H1 (cell line): ENCODE results near the gene GABRR1. TPM values are rescaled to one million over a fixed set of nuclear protein-coding genes. Genes with fewer than 3 reads are reported as not detected.

Experiments
- CTCF ChIA-PET: fragments of 300-600 bp; sonication (Branson Sonifier 250); formaldehyde crosslinking; loops from one replicate; lab custom pipeline; 2021; ENCODE audit not compliant: partially characterized antibody; lab: Charles Lee
- POLR2A ChIA-PET: fragments of 300-600 bp; sonication (Branson Sonifier 250); formaldehyde crosslinking; loops from one replicate; lab custom pipeline; 2021; ENCODE audit warnings: inconsistent platforms; ENCODE audit not compliant: partially characterized antibody; lab: Charles Lee
- DNase-seq, 2 experiments: peaks; one replicate each; pipeline versions ENCODE4 v3.0.0 to v3.0.0-alpha.2; 2010 to 2022; ENCODE audit warnings: low spot score in 2 of 2, low read depth in 1 of 2, mixed read lengths in 1 of 2
- FAIRE-seq: peaks from 2 replicates; lab custom pipeline; 2011; peaks lifted over from hg19 to GRCh38; lab: Jason Lieb, UNC
- H2AFZ ChIP-seq: 2 replicates; pipeline ENCODE4 v1.8.1; 2012; ENCODE audit warnings: low read length, inconsistent platforms
- H2AK5ac ChIP-seq: 2 replicates; pipeline ENCODE4 v1.6.1; 2013; ENCODE audit warnings: low read depth, low read length
- H2BK120ac ChIP-seq: replicated peaks from 2 replicates; pipeline ENCODE3; 2013; ENCODE audit warnings: low read depth, low read length, inconsistent platforms
- H2BK12ac ChIP-seq: 2 replicates; pipeline ENCODE4 v1.6.1; 2013; ENCODE audit warnings: low read depth, low read length
- H2BK15ac ChIP-seq: 2 replicates; pipeline ENCODE4 v1.6.1; 2013; ENCODE audit warnings: low read length
- H2BK20ac ChIP-seq: 2 replicates; pipeline ENCODE4 v1.6.1; 2013; ENCODE audit warnings: low read length
- H2BK5ac ChIP-seq: 2 replicates; pipeline ENCODE4 v1.6.1; 2013; ENCODE audit warnings: low read depth, low read length
- H3K14ac ChIP-seq: 2 replicates; pipeline ENCODE4 v1.6.1; 2013; ENCODE audit warnings: inconsistent platforms; ENCODE audit not compliant: insufficient read length
- H3K18ac ChIP-seq: 2 replicates; pipeline ENCODE4 v1.6.1; 2013; ENCODE audit warnings: low read length; ENCODE audit errors: extremely low read depth
- H3K23ac ChIP-seq: 2 replicates; pipeline ENCODE4 v1.6.1; 2013; ENCODE audit warnings: inconsistent platforms; ENCODE audit not compliant: insufficient read length
- H3K23me2 ChIP-seq: 2 replicates; pipeline ENCODE4 v1.6.1; 2013; ENCODE audit warnings: low read depth, low read length
- H3K27ac ChIP-seq: 2 replicates; pipeline ENCODE4 v1.6.1; 2011; ENCODE audit warnings: low read depth, low read length, inconsistent platforms
- H3K27me3 ChIP-seq, 4 experiments: replicated peaks in 1 of 4; 1 replicate in 1 of 4; 2 replicates in 3 of 4; pipeline versions ENCODE4 v1.6.1 to v1.8.1; 2011 to 2013; ENCODE audit warnings: low read length in 3 of 4, mild to moderate bottlenecking in 3 of 4, inconsistent platforms in 2 of 4, mixed read lengths in 2 of 4, moderate library complexity in 1 of 4; ENCODE audit not compliant: control insufficient read depth in 3 of 4, insufficient read depth in 3 of 4; ENCODE audit errors: extremely low read depth in 1 of 4
- H3K36me3 ChIP-seq, 4 experiments: 2 replicates each; pipeline versions ENCODE4 v1.6.1 to v1.8.1; 2011 to 2013; ENCODE audit warnings: mild to moderate bottlenecking in 4 of 4, low read length in 3 of 4, moderate library complexity in 2 of 4, control low read depth in 1 of 4, inconsistent platforms in 1 of 4; ENCODE audit not compliant: insufficient read depth in 4 of 4, control insufficient read depth in 2 of 4
- H3K4ac ChIP-seq: replicated peaks from 2 replicates; pipeline ENCODE3; 2013; ENCODE audit warnings: low read length, low read depth, mixed read lengths, inconsistent platforms; ENCODE audit not compliant: insufficient read length
- H3K4me1 ChIP-seq, 4 experiments: replicated peaks in 1 of 4; 1 replicate in 1 of 4; 2 replicates in 3 of 4; pipeline versions ENCODE4 v1.6.1 to v1.8.1; 2011 to 2013; ENCODE audit warnings: low read length in 3 of 4, inconsistent platforms in 2 of 4, mixed read lengths in 1 of 4; ENCODE audit not compliant: insufficient read depth in 4 of 4, control insufficient read depth in 3 of 4
- H3K4me2 ChIP-seq, 2 experiments: 2 replicates each; pipeline versions ENCODE4 v1.6.1 to v1.8.1; 2011 to 2013; ENCODE audit warnings: low read depth in 2 of 2, low read length in 2 of 2, control low read depth in 1 of 2, inconsistent platforms in 1 of 2, mild to moderate bottlenecking in 1 of 2; ENCODE audit not compliant: insufficient read depth in 1 of 2
- H3K4me3 ChIP-seq, 4 experiments: fragments of 200-600, 300-600 bp in 1 of 4; sonication (generic), shearing (Covaris generic), sonication (Bioruptor Twin) in 1 of 4; 2 replicates each; pipeline versions ENCODE4 v1.5.1 to v1.8.1; 2011 to 2016; ENCODE audit warnings: low read length in 4 of 4, low read depth in 3 of 4, control low read depth in 2 of 4, inconsistent platforms in 2 of 4, mild to moderate bottlenecking in 2 of 4, mixed read lengths in 1 of 4, moderate library complexity in 1 of 4; ENCODE audit not compliant: insufficient read depth in 2 of 4; ENCODE audit errors: extremely low read depth in 1 of 4
- H3K56ac ChIP-seq: replicated peaks from 2 replicates; pipeline ENCODE3; 2013; ENCODE audit warnings: low read depth, mild to moderate bottlenecking, mixed read lengths, low read length, inconsistent platforms; ENCODE audit not compliant: insufficient read length
- H3K79me1 ChIP-seq: 2 replicates; pipeline ENCODE4 v1.6.1; 2013; ENCODE audit warnings: low read depth, low read length, control low read depth
- H3K79me2 ChIP-seq, 2 experiments: 2 replicates each; pipeline versions ENCODE4 v1.6.1 to v1.8.1; 2012 to 2013; ENCODE audit warnings: low read length in 2 of 2, mild to moderate bottlenecking in 2 of 2, inconsistent platforms in 1 of 2; ENCODE audit not compliant: insufficient read depth in 2 of 2, control insufficient read depth in 1 of 2
- H3K9ac ChIP-seq, 4 experiments: replicated peaks in 1 of 4; 1 replicate in 1 of 4; 2 replicates in 3 of 4; pipeline versions ENCODE4 v1.6.1 to v1.8.1; 2011 to 2013; ENCODE audit warnings: low read depth in 3 of 4, low read length in 3 of 4, control low read depth in 2 of 4, mild to moderate bottlenecking in 2 of 4, moderate library complexity in 2 of 4, inconsistent platforms in 1 of 4; ENCODE audit errors: extremely low read depth in 1 of 4
- H3K9me3 ChIP-seq, 2 experiments: 2 replicates each; pipeline versions ENCODE4 v1.6.1 to v1.8.1; 2012 to 2013; ENCODE audit warnings: mild to moderate bottlenecking in 2 of 2, moderate library complexity in 2 of 2, control low read depth in 1 of 2, inconsistent platforms in 1 of 2, low read depth in 1 of 2, low read length in 1 of 2, mixed read lengths in 1 of 2; ENCODE audit not compliant: insufficient read depth in 2 of 2
- H4K20me1 ChIP-seq, 2 experiments: replicated peaks in 1 of 2; 2 replicates each; pipeline versions ENCODE3 to v1.8.1; 2011 to 2013; ENCODE audit warnings: inconsistent platforms in 2 of 2, low read length in 2 of 2, mild to moderate bottlenecking in 1 of 2; ENCODE audit not compliant: insufficient read depth in 2 of 2, control insufficient read depth in 1 of 2
- H4K5ac ChIP-seq: 2 replicates; pipeline ENCODE4 v1.6.1; 2013; ENCODE audit warnings: low read length, low read depth, mixed read lengths, inconsistent platforms; ENCODE audit not compliant: insufficient read length
- H4K8ac ChIP-seq: 2 replicates; pipeline ENCODE4 v1.8.0; 2013; ENCODE audit warnings: mild to moderate bottlenecking, moderate library complexity, low read length, inconsistent platforms; ENCODE audit not compliant: insufficient read depth; ENCODE audit errors: extremely low read depth
- H4K91ac ChIP-seq: replicated peaks from 2 replicates; pipeline ENCODE3; 2013; ENCODE audit warnings: low read length, mixed read lengths, inconsistent platforms; ENCODE audit not compliant: insufficient read length
- BRCA1 ChIP-seq: IDR thresholded peaks from 2 replicates; pipeline ENCODE4 v1.6.1; 2012; ENCODE audit warnings: low read depth, low read length, improper control_type of control experiment
- HDAC6 ChIP-seq: IDR thresholded peaks from one replicate; pipeline ENCODE4 v1.7.1; 2012; ENCODE audit warnings: low read depth, mild to moderate bottlenecking, inconsistent platforms, low read length, moderate library complexity
- WGBS, 2 experiments: shearing (Covaris generic) in 1 of 2; methylation state at CpG; one replicate each; pipeline versions ENCODE4 v1.1.6 to v1.1.7; 2013 to 2015; ENCODE audit warnings: low lambda C conversion rate in 2 of 2, mixed read lengths in 2 of 2, inconsistent platforms in 1 of 2, low coverage in 1 of 2, missing lambda C conversion rate in 1 of 2; ENCODE audit not compliant: insufficient replicate concordance in 2 of 2, insufficient coverage in 1 of 2, insufficient read length in 1 of 2; ENCODE audit errors: extremely low coverage in 1 of 2, missing lambda C conversion rate in 1 of 2; 5-methylcytosine and 5-hydroxymethylcytosine counted together
- polyA plus RNA-seq, 7 experiments: library from polyadenylated mRNA; depleted of rRNA in 3 of 7; stranded (reverse) in 5 of 7; unstranded in 2 of 7; fragments of >200 nt in 5 of 7; fragments of 200-250 nt in 2 of 7; gene quantifications; 1 replicate in 5 of 7; 2 replicates in 1 of 7; 4 replicates in 1 of 7; pipeline versions ENCODE4 v1.2.1 to v1.2.3, GENCODE V29; 2011 to 2013; ENCODE audit warnings: missing spikeins in 2 of 7, mixed read lengths in 2 of 7
- total RNA-seq: library from RNA; stranded (reverse); fragmentation: NEBNext Ultra II Directional; extraction: Animal tissue kit (Norgen Biotek cat#: 25700); gene quantifications from 2 replicates; pipeline ENCODE4 v1.2.1, GENCODE V29; 2021

GABRR1 gene
- total and polyA plus RNA-seq, 2 of the 8 experiments (the other 6 are each of a cell fraction or from before 2014, with no cell fraction given), result 0.60 to 0.63 TPM

- H4K20me1 ChIP-seq, result no peaks in the 10 kb centered on the region
- H3K79me1 ChIP-seq, result no peaks in the 10 kb centered on the region
- no peak overlapping the region for H2BK20ac ChIP-seq
- H4K5ac ChIP-seq, result no peak overlapping the region
- no peak overlapping the region for H2AFZ ChIP-seq
- no peak overlapping the region for H3K56ac ChIP-seq
- no peak overlapping the region for H3K27ac ChIP-seq
- H3K4me3 ChIP-seq, result no peak overlapping the region
- H2BK5ac ChIP-seq, result no peak overlapping the region
- no peak overlapping the region for H3K9ac ChIP-seq
- TF ChIP-seq HDAC6, result no peak
- TF ChIP-seq BRCA1, result no peak
- H3K9me3 ChIP-seq, result no peaks in the 10 kb centered on the region
- no peak overlapping the region for H2BK120ac ChIP-seq
- H3K23me2 ChIP-seq, result no peaks in the 10 kb centered on the region
- H3K27me3 ChIP-seq, result no peaks in the 10 kb centered on the region
- no peak overlapping the region for H4K8ac ChIP-seq
- DNase-seq, result no peak
- no peak overlapping the region for H3K14ac ChIP-seq
- H3K4me1 ChIP-seq, result no peaks in the 10 kb centered on the region
- no peak overlapping the region for H3K18ac ChIP-seq
- H2BK15ac ChIP-seq, result no peak overlapping the region
- POLR2A ChIA-PET, result no interaction called here
- no peak overlapping the region for H3K23ac ChIP-seq
- H2AK5ac ChIP-seq, result no peak overlapping the region
- CTCF ChIA-PET, result interaction anchor here (0.8 to 1.0 kb wide), 2 partner anchors 12 to 108 kb away, joined by 3 read pairs; no protein-coding TSS in a partner anchor
- H3K4ac ChIP-seq, result no peak overlapping the region
- no peak overlapping the region for H3K4me2 ChIP-seq
- 86% methylated on average over 4 of the region's 4 CpGs; no CpG with 5 or more reads in 1 of the 2 experiments for WGBS, 2 experiments
- no peaks in the 10 kb centered on the region for H3K36me3 ChIP-seq
- no peak overlapping the region for H4K91ac ChIP-seq
- no peak for FAIRE-seq
- H2BK12ac ChIP-seq, result no peak overlapping the region
- no peaks in the 10 kb centered on the region for H3K79me2 ChIP-seq
Measured at GRCh38 chr6:89173634-89174033, 43.5 kb downstream of the GABRR1 start.
